Heart left ventricle (tissue), 16 donors: ENCODE results near the gene XBP1. TPM values are rescaled to one million over a fixed set of nuclear protein-coding genes. Genes with fewer than 3 reads are reported as not detected.
A peak's percentile ranks its signal among the peaks of the same experiment; 100 is the strongest.
"Not testable (repeated sequence)": the region's sequence is repeated elsewhere in the genome, so short reads cannot be mapped to it uniquely, and the experiment has no call there.

Source experiments
- ATAC-seq, 4 donors: fragments of 200-7000 bp; cut with Tn5 transposase; one replicate each; pipeline ENCODE4 v1.9.1; 2020 to 2022; ENCODE audit warnings: moderate library complexity in 4 of 4, mild to moderate bottlenecking in 3 of 4, moderate number of reproducible peaks in 1 of 4
- DNase-seq, 5 donors: peaks; one replicate each; pipeline ENCODE4 v3.0.0-alpha.2; 2020
- H3K27ac ChIP-seq, 12 donors: fragments of 200-600 bp; sonication (generic) in 4 of 12; one replicate each; pipeline versions ENCODE4 v1.5.0 to v1.8.0; 2016 to 2022; ENCODE audit warnings: mild to moderate bottlenecking in 2 of 12
- H3K27me3 ChIP-seq, 9 donors: fragments of 200-600 bp; sonication (generic) in 2 of 9; one replicate each; pipeline versions ENCODE4 v1.5.1 to v1.8.0; 2016 to 2022; ENCODE audit warnings: mild to moderate bottlenecking in 3 of 9
- H3K36me3 ChIP-seq, 9 donors: fragments of 200-600 bp; sonication (generic) in 2 of 9; one replicate each; pipeline versions ENCODE4 v1.5.0 to v1.8.0; 2018 to 2022; ENCODE audit warnings: mild to moderate bottlenecking in 2 of 9
- H3K4me1 ChIP-seq, 12 donors: fragments of 200-600 bp; sonication (generic) in 4 of 12; one replicate each; pipeline versions ENCODE4 v1.5.0 to v1.8.0; 2016 to 2022; ENCODE audit warnings: mild to moderate bottlenecking in 3 of 12
- H3K4me3 ChIP-seq, 12 donors: fragments of 200-600 bp; sonication (generic) in 4 of 12; one replicate each; pipeline versions ENCODE4 v1.5.0 to v1.8.0; 2017 to 2022; ENCODE audit warnings: mild to moderate bottlenecking in 9 of 12, moderate library complexity in 4 of 12
- H3K9me3 ChIP-seq, 12 donors: fragments of 200-600 bp; sonication (generic) in 4 of 12; one replicate each; pipeline versions ENCODE4 v1.5.0 to v1.8.0; 2016 to 2022; ENCODE audit warnings: mild to moderate bottlenecking in 1 of 12
- POLR2A ChIP-seq, 2 donors: fragments of 450-650 bp; IDR thresholded peaks; one replicate each; pipeline ENCODE4 v1.6.1; 2017; ENCODE audit warnings: antibody characterized with exemption in 2 of 2, mild to moderate bottlenecking in 2 of 2, moderate library complexity in 2 of 2
- WGBS, 4 donors: extraction: QIAGEN DNeasy Blood & Tissue Kit in 2 of 4; methylation state at CpG; one replicate each; pipeline versions ENCODE4 v1.1.5 to v1.1.7; 2013 to 2018; 5-methylcytosine and 5-hydroxymethylcytosine counted together
- intact Hi-C, 10 donors: fragments of 100-400 bp; cut with DNase I; formaldehyde crosslinking; loops; one replicate each; pipeline versions ENCODE4 v1.11.1 to v1.14.2; 2022
- polyA plus RNA-seq, 2 donors: library from polyadenylated mRNA; stranded (reverse); fragments of 200-250 nt; gene quantifications; one replicate each; pipeline ENCODE4 v1.2.3, GENCODE V29; 2013
- total RNA-seq, 9 donors: library from RNA; depleted of rRNA in 2 of 9; stranded (reverse); fragments of >200 nt in 2 of 9; fragmentation: NEBNext Ultra II Directional in 3 of 9; extraction: Animal tissue kit (Norgen Biotek cat#: 25700) in 3 of 9; gene quantifications; one replicate each; pipeline versions ENCODE4 v1.1.0 to v1.2.4, GENCODE V29; 2016 to 2023
- TF ChIP-seq, protein P1 (sequence below), 12 donors: fragments of 200-600 bp; sonication (generic) in 4 of 12; IDR thresholded peaks; one replicate each; pipeline versions ENCODE4 v1.5.0 to v1.8.0; 2018 to 2022; ENCODE audit warnings: antibody characterized with exemption in 12 of 12, mild to moderate bottlenecking in 5 of 12
- donor health status: ischemic (EF 13 %, LVEDD 7.1; RV severe dilation, severe dysfunction).
- donor health status: healthy with polysubstance abuse.
- donor health status: DM: no; HTN: yes; CAD: no.
- donor health status: DM: no; HTN: no; CAD: no.
- donor health status: ischemic (EF 25% LVEDD 6.9; RV normal size, moderate dysfunction).
- donor health status: ischemic (EF 25% LVEDD 5.7; RV mildly dilated, moderate dysfunction).
- donor health status: healthy.
- donor health status: DM: yes; HTN: yes; CAD: no.
- donor health status: ischemic (EF 35%, LVEDD 5.7; RV mildly dilated, moderate dysfunction).
- donor health status: nonischemic (EF 11% LVEDD 7.7; RV severe dilation, severe dysfunction).
- donor health status: DM: yes; HTN: yes; CAD: no.
- donor health status: PGD.
- donor health status: ischemic (EF 29% LVEDD 5.4; RV normal size, mild dysfunction).
- donor health status: nonischemic (EF 23%, LVEDD 6.1; RV moderate dilation, normal function).

The XBP1 gene
- total and polyA plus RNA-seq, 11 donors, result 23.8 to 160 (median 88.1) TPM

- Histone ChIP-seq H3K9me3 (no peaks in the 10 kb centered on the region), H3K4me1 (peaks cover 0 to 79% (median 14%) of the 10 kb centered on the region in 12 donors), H3K36me3 (peaks cover 0 to 11% (median 5%) of the 10 kb centered on the region in 9 donors), H3K27ac (peak overlapping the region in 7 of 12 donors; percentile 4 to 96 (median 37)), H3K4me3 (no peak overlapping the region), H3K27me3 (no peaks in the 10 kb centered on the region)
- intact Hi-C loops, result no loop called here
- peak in 2 of 5 donors; percentile 25 to 39 for DNase-seq
- 79 to 92% (median 87%) methylated on average over 2 of the region's 2 CpGs for WGBS, 4 donors
- TF ChIP-seq POLR2A (IDR thresholded peaks at IDR 0.05), result no peak
- TF ChIP-seq, protein P1, sequence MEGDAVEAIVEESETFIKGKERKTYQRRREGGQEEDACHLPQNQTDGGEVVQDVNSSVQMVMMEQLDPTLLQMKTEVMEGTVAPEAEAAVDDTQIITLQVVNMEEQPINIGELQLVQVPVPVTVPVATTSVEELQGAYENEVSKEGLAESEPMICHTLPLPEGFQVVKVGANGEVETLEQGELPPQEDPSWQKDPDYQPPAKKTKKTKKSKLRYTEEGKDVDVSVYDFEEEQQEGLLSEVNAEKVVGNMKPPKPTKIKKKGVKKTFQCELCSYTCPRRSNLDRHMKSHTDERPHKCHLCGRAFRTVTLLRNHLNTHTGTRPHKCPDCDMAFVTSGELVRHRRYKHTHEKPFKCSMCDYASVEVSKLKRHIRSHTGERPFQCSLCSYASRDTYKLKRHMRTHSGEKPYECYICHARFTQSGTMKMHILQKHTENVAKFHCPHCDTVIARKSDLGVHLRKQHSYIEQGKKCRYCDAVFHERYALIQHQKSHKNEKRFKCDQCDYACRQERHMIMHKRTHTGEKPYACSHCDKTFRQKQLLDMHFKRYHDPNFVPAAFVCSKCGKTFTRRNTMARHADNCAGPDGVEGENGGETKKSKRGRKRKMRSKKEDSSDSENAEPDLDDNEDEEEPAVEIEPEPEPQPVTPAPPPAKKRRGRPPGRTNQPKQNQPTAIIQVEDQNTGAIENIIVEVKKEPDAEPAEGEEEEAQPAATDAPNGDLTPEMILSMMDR (IDR thresholded peaks at IDR 0.05), result no peak
- ATAC-seq, result peak; percentile 46 to 73 (median 68)
Measured at GRCh38 chr22:28813772-28814518, 13.6 kb upstream of the XBP1 start.

DNA sequence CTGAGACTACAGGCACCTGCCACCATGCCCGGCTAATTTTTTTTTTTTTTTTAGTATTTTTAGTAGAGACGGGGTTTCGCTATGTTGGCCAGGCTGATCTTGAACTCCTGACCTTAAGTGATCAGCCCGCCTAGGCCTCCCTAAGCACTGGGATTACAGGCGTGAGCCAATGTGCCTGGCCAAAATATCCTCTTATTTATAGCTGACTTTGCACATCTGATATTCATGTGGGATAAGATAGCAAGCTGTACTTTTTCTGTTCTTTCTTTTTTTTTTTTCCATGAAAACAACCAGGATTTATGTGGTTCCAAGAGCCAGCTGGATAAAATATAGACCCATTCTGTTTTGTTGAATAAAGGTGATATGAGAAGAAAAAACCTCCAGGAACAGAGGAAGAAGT is 12.1 kb upstream of the XBP1 start:
- Histone ChIP-seq H3K4me1 (peaks cover 0 to 72% (median 12%) of the 10 kb centered on the region in 12 donors), H3K36me3 (peaks cover 0 to 20% (median 7%) of the 10 kb centered on the region in 9 donors), H3K4me3 (no peak overlapping the region), H3K27ac (peak overlapping the region in 3 of 12 donors; percentile 0 to 96 (median 4)), H3K9me3 (no peaks in the 10 kb centered on the region), H3K27me3 (no peaks in the 10 kb centered on the region)
- no peak for TF ChIP-seq POLR2A (IDR thresholded peaks at IDR 0.05)
- TF ChIP-seq, protein P1 (IDR thresholded peaks at IDR 0.05), result no peak
- DNase-seq, result no peak
- 67 to 82% (median 73%) methylated on average over 5 of the region's 5 CpGs for WGBS, 4 donors
- ATAC-seq, result no peak
- intact Hi-C loops, result no loop called here

- no peak for DNase-seq
- TF ChIP-seq POLR2A (IDR thresholded peaks at IDR 0.05), result no peak
- TF ChIP-seq, protein P1 (IDR thresholded peaks at IDR 0.05), result no peak
- intact Hi-C loops, result no loop called here
Measured at GRCh38 chr22:28810821-28811491, 10.6 kb upstream of the XBP1 start.

DNA sequence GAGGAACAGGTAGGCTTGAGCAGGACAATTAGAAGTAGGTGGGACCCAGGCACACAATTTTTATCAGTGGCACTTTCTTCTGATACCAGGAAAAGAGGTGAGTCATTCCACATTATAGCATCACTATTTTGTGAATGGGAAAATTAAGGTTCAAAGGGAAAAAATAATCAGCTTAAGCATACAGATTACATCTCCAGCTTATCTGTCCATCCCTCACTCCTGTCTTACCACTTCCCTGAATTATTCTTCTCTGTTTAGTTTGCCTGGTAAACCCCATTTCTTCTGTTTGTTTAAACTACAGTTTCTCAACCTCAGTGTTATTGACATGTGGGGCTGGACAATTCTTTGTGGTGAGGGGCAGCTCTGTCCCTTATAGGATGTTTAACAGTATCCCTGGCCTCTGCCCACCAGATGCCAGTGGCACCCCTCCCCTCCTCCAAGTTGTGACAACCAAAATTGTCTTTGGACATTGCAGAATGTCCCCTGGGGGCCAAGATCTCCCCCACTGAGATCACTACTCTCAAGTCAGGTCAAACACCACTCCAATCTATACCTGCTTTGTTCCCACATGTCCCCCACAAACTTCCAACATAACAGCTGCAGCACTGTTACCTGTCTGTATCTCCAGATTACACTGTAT is 8.5 kb upstream of the XBP1 start:
- no peak overlapping the region for H3K4me3 ChIP-seq
- no peak for TF ChIP-seq POLR2A (IDR thresholded peaks at IDR 0.05)
- TF ChIP-seq, protein P1 (IDR thresholded peaks at IDR 0.05), result no peak
- ATAC-seq (no peak), DNase-seq (no peak)
- H3K9me3 ChIP-seq, result no peaks in the 10 kb centered on the region
- H3K27ac ChIP-seq, result peak overlapping the region in 1 of 12 donors; percentile 96
- peaks cover 0 to 58% (median 10%) of the 10 kb centered on the region in 12 donors for H3K4me1 ChIP-seq
- H3K36me3 ChIP-seq, result peaks cover 0 to 30% (median 5%) of the 10 kb centered on the region in 9 donors
- no peaks in the 10 kb centered on the region for H3K27me3 ChIP-seq
- intact Hi-C loops, result no loop called here

More at GRCh38 chr22:28810821-28811491, 10.6 kb upstream of the XBP1 start:
- Histone ChIP-seq H3K36me3 (peaks cover 0 to 30% (median 7%) of the 10 kb centered on the region in 9 donors), H3K27ac (peak overlapping the region in 7 of 12 donors; percentile 8 to 96 (median 33)), H3K27me3 (no peaks in the 10 kb centered on the region), H3K4me1 (peaks cover 0 to 71% (median 12%) of the 10 kb centered on the region in 12 donors), H3K4me3 (peak overlapping the region in 1 of 12 donors; percentile 38), H3K9me3 (no peaks in the 10 kb centered on the region)
- peak in 2 of 4 donors; percentile 52 to 54 for ATAC-seq
- 66 to 76% (median 68%) methylated on average over 13 of the region's 13 CpGs for WGBS, 4 donors

- H3K27ac ChIP-seq, intact Hi-C loops, DNase-seq, ATAC-seq, H3K9me3 ChIP-seq, H3K4me3 ChIP-seq, H3K27me3 ChIP-seq: not testable (repeated sequence)
- 89 to 96% (median 93%) methylated on average over 5 of the region's 5 CpGs for whole genome bisulfite sequencing, 4 donors
- Histone ChIP-seq H3K36me3 (peaks cover 0 to 29% (median 5%) of the 10 kb centered on the region in 9 donors), H3K4me1 (peaks cover 3 to 52% (median 15%) of the 10 kb centered on the region in 12 donors)
Measured at GRCh38 chr22:28805426-28805825, 5.1 kb upstream of the XBP1 start.
